ENCODE measurements around the gene CDS1. TPM values are rescaled to one million over a fixed set of nuclear protein-coding genes. Genes with fewer than 3 reads are reported as not detected.
"Not testable (repeated sequence)": the region's sequence is repeated elsewhere in the genome, so short reads cannot be mapped to it uniquely, and the experiment has no call there.

Gene CDS1
- total RNA-seq, 1 donor from 2014 or later = 19.6 TPM

- ATAC-seq = no peak
Measured at GRCh38 chr4:84677093-84677492, 94.2 kb downstream of the CDS1 start.

GRCh38 chr4:84677995-84678394 lies 95.1 kb downstream of the CDS1 start:
- ATAC-seq = no peak

DNA sequence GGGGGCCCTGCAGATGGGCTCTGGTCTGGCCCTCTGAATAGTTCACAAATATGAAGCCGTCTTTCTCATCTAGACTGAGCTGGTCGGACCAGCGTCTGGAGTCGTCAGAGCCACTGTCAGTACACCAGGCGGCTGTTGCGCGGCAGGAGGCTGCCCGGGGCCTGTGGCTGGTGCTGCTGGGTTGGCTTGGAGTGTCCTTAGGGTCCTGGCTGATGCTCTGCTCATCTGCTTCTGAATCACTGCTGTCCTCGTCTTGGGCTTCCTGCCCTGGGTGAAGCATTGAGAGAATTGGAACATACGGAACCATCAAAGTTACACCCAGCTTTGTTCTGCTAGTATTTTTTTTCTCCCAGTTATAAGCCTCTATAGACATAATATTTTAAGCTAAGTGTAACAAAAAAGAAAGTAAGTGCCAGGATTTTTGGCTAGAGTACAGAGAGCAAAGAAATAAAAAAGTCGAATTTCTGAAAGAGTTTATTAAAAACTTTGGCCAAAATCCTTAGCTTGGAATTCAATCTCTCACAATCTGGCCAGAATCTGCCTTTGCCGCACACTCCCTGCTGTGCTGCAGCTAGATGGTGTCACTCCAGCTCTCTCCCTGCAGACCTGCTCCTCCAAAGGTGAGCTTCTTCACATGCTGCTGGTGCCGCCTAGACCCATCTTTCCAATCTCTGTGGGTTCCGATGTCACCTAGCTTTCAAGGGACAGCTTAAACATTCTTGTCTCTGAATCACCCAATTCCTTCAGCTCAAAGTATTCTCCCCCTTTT lies 96.2 kb downstream of the CDS1 start:
- ATAC-seq = no peak

DNA sequence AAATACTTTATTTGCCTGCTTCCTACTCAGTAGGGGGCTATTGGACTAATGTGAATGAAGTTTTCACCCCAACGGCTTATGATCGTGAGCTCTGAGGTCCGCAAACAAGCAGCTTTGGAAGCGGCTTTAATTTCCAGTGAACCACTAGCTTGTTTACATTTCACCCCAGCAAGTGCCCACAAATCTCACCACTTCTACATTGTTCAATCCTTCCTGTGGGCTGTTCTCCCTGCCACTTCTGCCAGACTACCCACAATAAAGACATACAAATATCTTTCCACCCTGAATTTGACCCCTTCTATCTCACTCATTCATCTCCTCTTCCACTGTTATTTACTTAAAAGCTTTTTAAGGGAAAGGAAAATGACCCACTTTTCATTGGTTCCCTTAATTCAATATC lies 98.0 kb downstream of the CDS1 start:
- no peak for ATAC-seq

- peak; percentile 46 for ATAC-seq
Measured at GRCh38 chr4:84681486-84682274, 98.8 kb downstream of the CDS1 start.

- ATAC-seq = not testable (repeated sequence)
Measured at GRCh38 chr4:84682661-84683060, 99.7 kb downstream of the CDS1 start.

DNA sequence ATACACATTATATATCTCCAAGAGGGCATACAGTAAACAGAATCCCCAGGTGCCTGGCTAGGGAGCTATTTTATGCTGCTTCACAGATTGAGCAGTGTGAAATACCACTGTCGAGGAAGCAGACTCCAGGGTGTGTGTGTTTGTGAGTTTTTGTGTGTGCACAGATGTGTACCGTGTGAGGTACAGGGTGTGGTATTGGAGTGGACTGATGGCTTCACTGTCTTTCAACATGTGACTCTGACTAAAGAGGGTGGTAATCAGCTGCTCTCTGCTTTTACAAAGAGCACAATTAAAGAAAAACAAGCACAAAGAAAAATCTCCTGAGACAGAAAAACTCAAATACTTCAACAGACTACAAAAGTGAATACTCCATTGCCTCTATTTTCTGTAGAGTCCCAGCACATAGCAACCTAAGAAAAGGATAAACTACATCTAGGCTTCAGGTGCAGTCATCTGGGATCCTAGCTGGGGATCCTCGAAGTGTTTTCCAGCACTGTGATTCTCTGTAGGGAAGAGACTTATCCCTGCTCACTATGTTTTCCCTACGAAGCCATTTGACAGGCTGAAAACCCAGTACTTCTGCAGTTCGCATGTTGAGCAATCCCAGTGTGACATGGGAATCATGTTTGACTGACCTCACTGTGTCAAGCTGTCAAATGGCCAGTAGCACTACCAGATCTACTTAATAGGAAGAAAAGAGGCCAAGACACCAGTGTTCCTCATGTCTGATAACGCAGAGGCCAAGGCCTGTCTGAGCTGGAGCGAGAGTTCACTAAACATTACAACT lies 100.3 kb downstream of the CDS1 start:
- peak; percentile 47 for ATAC-seq

GRCh38 chr4:84684361-84684760 lies 101.4 kb downstream of the CDS1 start:
- no peak for ATAC-seq

- no peak for ATAC-seq
Measured at GRCh38 chr4:84685105-84685504, 102.2 kb downstream of the CDS1 start.

GRCh38 chr4:84688605-84689004 lies 105.7 kb downstream of the CDS1 start:
- no peak for ATAC-seq

DNA sequence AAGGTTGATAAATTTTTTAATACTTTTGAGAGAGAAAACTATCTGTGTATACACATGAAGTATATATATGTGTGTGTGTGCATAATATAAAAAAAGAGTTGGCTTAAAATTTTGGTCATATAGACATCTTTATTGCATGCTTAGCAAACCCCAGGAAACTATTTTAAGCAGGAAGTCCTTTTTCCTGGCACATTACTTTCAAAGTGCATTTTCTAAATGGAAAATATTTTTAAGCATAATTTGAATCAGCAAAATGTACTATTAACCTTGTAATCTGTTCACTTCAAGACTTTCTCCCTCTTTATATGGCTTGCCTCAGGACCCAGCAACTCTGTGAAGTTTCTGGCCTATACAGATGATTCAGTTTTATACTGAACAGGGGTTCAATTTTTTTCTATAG lies 106.3 kb downstream of the CDS1 start:
- no peak for ATAC-seq

DNA sequence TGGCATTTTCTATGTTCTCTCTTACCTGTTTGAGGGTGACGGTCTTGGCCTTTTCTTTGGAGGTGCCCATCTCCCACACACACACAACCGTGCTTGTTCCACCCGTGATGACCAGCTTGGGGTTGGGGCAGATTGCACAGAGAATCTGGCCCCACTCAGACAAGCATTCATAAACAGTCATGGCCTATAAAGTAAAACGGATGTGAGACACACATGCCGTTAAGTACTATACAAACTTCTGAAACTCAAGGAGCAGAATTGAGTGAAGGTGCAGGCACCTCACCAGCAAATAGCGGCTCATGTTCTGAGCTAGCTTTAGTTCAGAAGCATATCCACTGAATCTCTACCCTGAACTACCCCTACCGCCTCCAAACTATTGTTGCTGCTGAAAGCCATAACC lies 107.6 kb downstream of the CDS1 start:
- no peak for ATAC-seq

GRCh38 chr4:84691170-84691691 lies 108.3 kb downstream of the CDS1 start:
- peak; percentile 97 for ATAC-seq

DNA sequence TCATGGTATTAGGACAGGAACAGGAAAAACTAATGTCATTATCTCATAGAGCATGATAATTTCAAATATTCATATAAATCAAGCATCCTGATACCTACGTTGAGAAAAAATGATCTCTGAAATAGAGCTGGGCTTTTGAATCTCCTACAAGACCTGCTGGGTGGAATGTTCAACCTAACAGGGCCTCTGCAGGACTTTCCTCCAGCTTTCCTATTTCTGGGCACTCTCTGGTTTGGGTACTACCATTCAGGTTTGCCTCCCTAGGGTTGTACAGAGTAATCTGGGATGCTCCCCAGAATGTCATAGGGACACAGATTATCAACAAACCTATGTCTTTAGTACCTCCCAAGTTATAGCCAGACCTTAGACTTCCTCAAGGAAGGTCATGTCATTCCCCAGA lies 108.9 kb downstream of the CDS1 start:
- no peak for ATAC-seq

GRCh38 chr4:84697159-84697558 lies 114.2 kb downstream of the CDS1 start:
- no peak for ATAC-seq

GRCh38 chr4:84697615-84698201 lies 114.8 kb downstream of the CDS1 start:
- ATAC-seq = no peak

GRCh38 chr4:84699001-84699671 lies 116.2 kb downstream of the CDS1 start:
- peak; percentile 98 for ATAC-seq

Data from esophagus mucosa (tissue), 1 donor.